ENCODE results near the gene YIPF5.

The YIPF5 gene

GRCh38 chr5:144170276-144171024, at the start of gene YIPF5, which contains the start of gene KCTD16:
Gene YIPF5, minus strand, starts transcription at chr5:144170659. Its CDS starts 704 bp downstream, at chr5:144169955.
Gene KCTD16, plus strand, starts transcription at chr5:144170873.
- DNase-seq, result peak; percentile 98

GRCh38 chr5:144219869-144220268, 49.4 kb upstream of the YIPF5 start:
- DNase-seq, result no peak

- DNase-seq, result no peak
Observed at GRCh38 chr5:144210655-144211054, 40.2 kb upstream of the YIPF5 start.

- DNase-seq, result no peak
Observed at GRCh38 chr5:144209361-144209760, 38.9 kb upstream of the YIPF5 start.

GRCh38 chr5:144207875-144208444, 37.5 kb upstream of the YIPF5 start:
- no peak for DNase-seq

GRCh38 chr5:144206141-144206540, 35.7 kb upstream of the YIPF5 start:
- no peak for DNase-seq

GRCh38 chr5:144205141-144205551, 34.7 kb upstream of the YIPF5 start:
- peak; percentile 38 for DNase-seq

- DNase-seq, result peak; percentile 48
Observed at GRCh38 chr5:144203750-144204596, 33.5 kb upstream of the YIPF5 start.

GRCh38 chr5:144202726-144203125, 32.3 kb upstream of the YIPF5 start:
- DNase-seq, result no peak

GRCh38 chr5:144202072-144202471, 31.6 kb upstream of the YIPF5 start:
- no peak for DNase-seq

- no peak for DNase-seq
Observed at GRCh38 chr5:144201588-144201987, 31.1 kb upstream of the YIPF5 start.

- no peak for DNase-seq
Observed at GRCh38 chr5:144198386-144198785, 27.9 kb upstream of the YIPF5 start.

- DNase-seq, result no peak
Observed at GRCh38 chr5:144196612-144197011, 26.2 kb upstream of the YIPF5 start.

- no peak for DNase-seq
Observed at GRCh38 chr5:144195448-144195847, 25.0 kb upstream of the YIPF5 start.

GRCh38 chr5:144194144-144194543, 23.7 kb upstream of the YIPF5 start:
- DNase-seq, result no peak

- no peak for DNase-seq
Observed at GRCh38 chr5:144192661-144193060, 22.2 kb upstream of the YIPF5 start.

- no peak for DNase-seq
Observed at GRCh38 chr5:144191998-144192397, 21.5 kb upstream of the YIPF5 start.

GRCh38 chr5:144191531-144191930, 21.1 kb upstream of the YIPF5 start:
- no peak for DNase-seq

GRCh38 chr5:144189800-144190429, 19.5 kb upstream of the YIPF5 start:
- DNase-seq, result peak; percentile 26

GRCh38 chr5:144187699-144188294, 17.3 kb upstream of the YIPF5 start:
- DNase-seq, result peak; percentile 72

- DNase-seq, result no peak
Observed at GRCh38 chr5:144183254-144183889, 12.9 kb upstream of the YIPF5 start.

- DNase-seq, result no peak
Observed at GRCh38 chr5:144179226-144179625, 8.8 kb upstream of the YIPF5 start.
